ENCODE measurements around the gene CASK.
"Not testable (repeated sequence)": the region's sequence is repeated elsewhere in the genome, so short reads cannot be mapped to it uniquely, and the experiment has no call there.

The CASK gene

GRCh38 chrX:41553688-41554087 is 369.7 kb downstream of the CASK start:
- no peak for DNase-seq

- no peak for DNase-seq
Measured at GRCh38 chrX:41548411-41548810, 374.9 kb downstream of the CASK start.

GRCh38 chrX:41543668-41544067 is 379.7 kb downstream of the CASK start:
- no peak for DNase-seq

GRCh38 chrX:41543025-41543424 is 380.3 kb downstream of the CASK start:
- no peak for DNase-seq

- no peak for DNase-seq
Measured at GRCh38 chrX:41542536-41542935, 380.8 kb downstream of the CASK start.

- no peak for DNase-seq
Measured at GRCh38 chrX:41542135-41542534, 381.2 kb downstream of the CASK start.

- DNase-seq = no peak
Measured at GRCh38 chrX:41541386-41541785, 382.0 kb downstream of the CASK start.

- DNase-seq = no peak
Measured at GRCh38 chrX:41538707-41539106, 384.6 kb downstream of the CASK start.

- no peak for DNase-seq
Measured at GRCh38 chrX:41530085-41530484, 393.3 kb downstream of the CASK start.

- DNase-seq = no peak
Measured at GRCh38 chrX:41529221-41529620, 394.1 kb downstream of the CASK start.

GRCh38 chrX:41528784-41529183 is 394.6 kb downstream of the CASK start:
- DNase-seq = no peak

GRCh38 chrX:41526925-41527324 is 396.4 kb downstream of the CASK start:
- DNase-seq = no peak

GRCh38 chrX:41526271-41526670 is 397.1 kb downstream of the CASK start:
- no peak for DNase-seq

- no peak for DNase-seq
Measured at GRCh38 chrX:41522671-41523070, 400.7 kb downstream of the CASK start.

GRCh38 chrX:41522081-41522480 is 401.3 kb downstream of the CASK start:
- no peak for DNase-seq

GRCh38 chrX:41519468-41519867 is 403.9 kb downstream of the CASK start:
- no peak for DNase-seq

- no peak for DNase-seq
Measured at GRCh38 chrX:41518841-41519220, 404.5 kb downstream of the CASK start.

- no peak for DNase-seq
Measured at GRCh38 chrX:41518127-41518840, 405.1 kb downstream of the CASK start.

- DNase-seq = no peak
Measured at GRCh38 chrX:41516999-41517765, 406.2 kb downstream of the CASK start.

GRCh38 chrX:41516456-41516855 is 406.9 kb downstream of the CASK start:
- no peak for DNase-seq

- DNase-seq = no peak
Measured at GRCh38 chrX:41515376-41515775, 408.0 kb downstream of the CASK start.

- no peak for DNase-seq
Measured at GRCh38 chrX:41514179-41514578, 409.2 kb downstream of the CASK start.

GRCh38 chrX:41512853-41513252 is 410.5 kb downstream of the CASK start:
- not testable (repeated sequence) for DNase-seq

- no peak for DNase-seq
Measured at GRCh38 chrX:41512394-41512793, 411.0 kb downstream of the CASK start.

- no peak for DNase-seq
Measured at GRCh38 chrX:41507919-41508318, 415.4 kb downstream of the CASK start.

All from NCI-H2227 treated with DMSO at 0.1 percent for 48 hours (cell line).